NCI-H1092 (cell line): ENCODE results near the gene SUDS3.
A peak's percentile ranks its signal among the peaks of the same experiment; 100 is the strongest.

Experiments used
- DNase-seq: peaks from one replicate; lab custom pipeline; 2025; lab: John Stamatoyannopoulos, UW

Gene SUDS3

GRCh38 chr12:118356809-118357256 lies 19.5 kb upstream of the SUDS3 start:
- no peak for DNase-seq

DNA sequence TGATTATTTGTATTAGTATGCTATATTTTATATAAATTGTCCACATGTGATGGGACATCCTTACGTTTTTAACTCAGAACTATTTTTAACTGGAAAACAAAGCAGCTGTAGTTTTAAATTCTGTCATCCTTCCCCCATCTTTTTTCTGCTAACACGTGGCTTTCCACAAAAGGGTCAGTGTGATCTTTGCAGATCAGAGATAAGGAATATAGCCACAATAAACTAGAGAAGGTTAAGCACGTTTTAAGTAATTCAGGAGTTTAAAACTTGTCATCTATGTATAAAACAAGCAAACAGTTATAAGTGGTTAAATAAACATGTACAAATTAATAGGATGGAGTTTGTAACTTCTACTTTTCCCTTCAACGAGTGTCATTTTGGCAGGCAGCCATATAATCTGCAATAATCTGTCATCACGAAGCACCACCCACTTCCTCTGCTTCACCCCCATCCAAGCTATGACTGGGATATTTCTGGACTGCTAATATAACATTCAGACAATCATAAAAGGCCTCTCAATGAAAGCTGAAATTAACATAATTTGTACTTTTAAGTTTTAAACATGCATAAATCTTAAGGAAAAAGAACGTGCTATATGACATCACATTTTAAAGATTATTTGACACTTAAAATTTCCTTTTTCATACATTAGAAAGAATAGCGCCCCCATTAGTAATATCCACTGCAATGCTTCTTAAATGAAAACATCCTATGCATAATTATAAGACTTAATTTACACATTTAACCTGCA lies 18.9 kb upstream of the SUDS3 start:
- DNase-seq = no peak

DNA sequence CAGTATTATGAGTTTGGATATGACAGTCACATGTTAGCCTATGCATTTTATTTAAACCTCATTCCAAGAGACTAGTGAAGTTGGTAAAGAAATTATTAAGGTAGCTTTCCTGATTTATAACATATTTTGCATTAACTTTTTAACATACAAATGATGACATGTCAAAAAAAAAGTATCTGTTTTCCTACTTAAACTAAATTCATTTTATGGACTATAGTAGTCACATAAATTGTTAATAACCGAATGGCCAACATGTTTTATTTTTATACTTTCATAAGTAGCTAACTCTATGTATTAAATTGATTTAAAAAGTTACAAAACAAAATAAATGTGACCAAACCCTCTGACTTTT lies 18.4 kb upstream of the SUDS3 start:
- no peak for DNase-seq

GRCh38 chr12:118358612-118359540 lies 17.5 kb upstream of the SUDS3 start:
- no peak for DNase-seq

- DNase-seq = no peak
Measured at GRCh38 chr12:118359541-118359915, 16.8 kb upstream of the SUDS3 start.

GRCh38 chr12:118361092-118361404 lies 15.3 kb upstream of the SUDS3 start:
- DNase-seq = no peak

DNA sequence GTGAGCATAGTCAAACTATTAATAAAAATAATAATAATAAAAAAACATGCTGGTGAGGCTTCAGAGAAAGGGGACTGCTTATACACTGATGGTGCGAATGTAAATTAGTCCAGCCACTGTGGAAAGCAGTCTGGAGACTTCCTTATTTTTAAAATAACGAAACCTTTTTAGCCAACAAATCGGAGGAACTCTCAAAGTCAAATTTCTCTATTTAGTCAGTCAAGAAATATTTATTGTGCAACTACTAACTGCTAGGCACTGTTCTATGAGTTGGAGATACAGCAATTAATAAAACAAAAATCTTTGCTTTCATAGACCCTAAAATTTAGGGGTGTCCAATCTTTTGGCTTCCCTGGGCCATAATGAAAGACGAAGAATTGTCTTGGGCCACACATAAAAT lies 14.5 kb upstream of the SUDS3 start:
- DNase-seq = no peak

- no peak for DNase-seq
Measured at GRCh38 chr12:118368821-118369220, 7.5 kb upstream of the SUDS3 start.

DNA sequence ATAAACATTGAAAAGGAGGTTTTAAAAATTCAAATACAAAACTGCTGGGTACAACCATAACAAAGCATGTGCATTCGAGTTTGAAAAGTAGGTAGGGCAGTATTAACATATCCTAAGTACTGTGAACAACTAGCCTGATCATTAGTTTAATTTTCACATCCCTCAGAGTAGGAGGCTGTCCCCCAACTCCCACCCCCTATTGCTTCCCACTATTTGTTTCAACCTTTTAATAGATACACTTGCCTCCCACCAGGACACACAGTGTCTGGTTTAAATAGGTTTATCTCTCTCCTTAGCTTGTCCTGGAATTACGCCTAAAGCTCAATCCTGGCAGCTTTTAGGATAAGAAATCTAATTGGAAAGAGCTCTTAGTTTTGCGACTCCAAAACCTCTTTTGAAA lies 5.8 kb upstream of the SUDS3 start:
- DNase-seq = no peak

DNA sequence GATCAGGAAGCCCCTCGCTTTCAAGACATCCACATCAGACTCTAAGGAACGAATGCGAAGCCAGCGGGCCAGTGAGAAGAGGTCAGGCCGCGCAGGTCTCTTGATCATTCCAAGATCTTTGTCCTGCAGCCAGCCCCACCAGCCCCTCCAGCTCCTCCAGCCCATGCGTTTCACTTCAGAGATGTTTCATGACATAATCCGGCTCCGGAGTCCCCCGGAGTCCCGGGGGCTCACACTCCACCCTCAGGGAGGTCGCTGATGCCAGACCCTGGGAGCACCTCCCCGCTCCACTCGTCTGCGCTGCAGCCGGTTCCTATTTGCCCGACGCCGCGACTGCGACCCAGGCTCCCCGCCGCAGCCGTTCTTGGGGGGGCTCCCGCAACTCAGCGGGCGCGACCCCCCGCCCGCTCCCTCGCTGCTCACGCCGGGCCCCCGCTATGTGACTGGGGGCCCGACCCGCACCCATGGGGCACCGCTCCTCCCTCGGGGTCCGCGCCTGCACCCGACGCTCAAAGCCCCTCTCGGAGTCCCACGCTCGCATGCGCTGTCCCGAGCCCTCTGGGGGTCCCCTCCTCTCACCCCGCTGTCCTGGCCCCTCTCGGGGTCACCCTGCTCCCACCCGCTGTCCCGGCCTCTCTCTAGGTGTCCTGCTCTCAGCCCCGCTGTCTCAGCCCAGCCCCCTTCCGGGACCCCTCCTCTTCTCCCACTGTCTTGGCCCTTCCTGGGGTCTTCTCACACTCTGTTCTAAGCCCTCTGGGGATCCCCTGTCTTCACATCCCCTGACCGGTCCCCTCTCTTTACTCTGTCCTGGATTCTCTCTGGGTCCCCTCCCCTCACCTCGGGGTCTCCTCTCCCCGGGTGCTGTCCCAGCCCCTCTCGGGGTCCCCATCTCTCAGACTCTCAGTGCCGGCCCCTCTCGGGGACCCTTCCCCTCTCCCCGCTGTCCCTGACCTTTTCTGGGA lies 4.8 kb upstream of the SUDS3 start:
- DNase-seq = no peak

- DNase-seq = peak; percentile 93
Measured at GRCh38 chr12:118372541-118373495, 3.5 kb upstream of the SUDS3 start, which contains the start of gene TAOK3. Gene TAOK3 (minus strand): TSS chr12:118372907. CDS start chr12:118255567, 117,340 bp downstream.

DNA sequence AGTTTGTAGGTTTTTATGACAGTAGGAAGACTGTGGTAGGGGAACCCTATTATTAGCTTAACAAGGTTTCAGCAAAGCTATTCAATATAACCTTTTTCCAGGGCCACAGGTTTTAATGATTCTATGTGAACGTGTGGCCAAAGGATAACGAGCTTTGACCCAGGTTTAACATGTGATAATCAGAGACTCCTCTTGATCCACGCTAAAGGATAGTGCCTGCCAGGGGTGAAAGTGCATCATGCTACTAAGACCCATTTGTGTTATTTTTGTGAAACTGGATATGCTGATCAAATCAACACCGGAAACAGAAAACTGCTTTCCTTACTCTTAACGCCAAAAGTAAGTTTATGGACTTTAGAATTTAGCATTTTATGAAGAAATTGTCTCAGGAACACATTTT lies 2.7 kb upstream of the SUDS3 start:
- no peak for DNase-seq

DNA sequence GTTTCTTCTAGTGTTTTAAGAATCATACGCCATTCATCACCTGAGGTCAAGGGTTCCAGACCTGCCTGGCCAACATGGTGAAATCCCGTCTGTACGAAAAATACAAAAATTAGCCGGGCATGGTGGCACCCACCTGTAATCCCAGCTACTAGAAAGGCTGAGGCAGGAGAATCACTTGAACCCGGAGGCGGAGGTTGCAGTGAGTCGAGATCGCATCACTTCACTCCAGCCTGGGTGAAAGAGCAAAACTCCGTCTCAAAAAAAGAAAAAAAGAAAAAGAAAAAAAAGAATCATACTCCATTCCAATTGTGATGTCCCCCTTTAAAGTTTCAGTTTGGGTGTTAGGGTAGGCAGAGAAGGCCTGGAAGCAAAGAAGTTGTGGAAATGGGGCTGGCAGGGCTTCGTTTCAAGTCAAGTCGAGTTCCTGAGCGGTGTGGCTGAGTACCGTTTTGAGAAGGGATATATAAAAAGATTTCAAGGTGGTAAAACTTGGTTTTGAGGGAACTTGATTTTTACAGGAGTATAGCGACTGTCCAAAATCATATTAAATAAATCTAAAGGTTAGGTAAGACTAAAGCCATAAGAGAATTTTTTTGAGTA lies 2.1 kb upstream of the SUDS3 start:
- DNase-seq = no peak

DNA sequence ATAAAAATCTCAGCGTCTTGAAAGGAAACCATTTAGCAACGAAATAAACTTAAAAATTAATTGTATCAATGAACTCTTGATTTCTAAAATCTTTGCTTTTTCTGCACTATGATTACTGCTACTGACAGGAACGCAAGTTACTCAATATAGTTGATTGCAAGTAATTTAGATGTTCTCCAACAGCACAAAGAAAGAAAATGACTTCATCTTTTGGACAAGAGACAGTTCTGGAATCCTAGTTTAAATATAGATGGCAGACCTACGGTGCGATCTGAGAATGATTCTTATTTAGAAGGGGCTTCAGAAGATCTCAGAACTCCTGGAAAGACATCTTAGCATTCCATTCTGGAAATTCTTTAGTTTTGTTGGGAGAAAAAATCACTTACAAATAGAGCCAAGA lies 1.4 kb upstream of the SUDS3 start:
- DNase-seq = no peak

DNA sequence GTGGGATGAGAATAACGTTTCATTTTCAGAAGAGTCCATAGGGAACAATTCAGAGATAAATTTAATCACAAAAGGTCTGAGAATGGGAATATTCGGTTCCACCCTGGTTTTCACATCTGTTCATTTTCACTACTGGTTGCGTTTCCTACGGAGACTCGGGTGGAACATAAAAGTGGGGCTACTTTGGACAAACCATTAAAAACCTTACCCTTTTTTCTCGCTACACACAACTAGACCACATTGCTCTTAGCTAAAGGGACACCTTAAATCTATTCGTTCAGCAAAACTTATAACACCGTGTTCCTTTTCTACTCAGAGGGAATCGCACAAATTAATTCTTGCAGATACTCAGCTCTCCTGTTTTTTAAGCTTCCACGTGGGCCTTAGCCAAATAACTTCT lies 1.0 kb upstream of the SUDS3 start:
- no peak for DNase-seq

- DNase-seq = no peak
Measured at GRCh38 chr12:118377021-118377883, 897 bp downstream of the SUDS3 start.

DNA sequence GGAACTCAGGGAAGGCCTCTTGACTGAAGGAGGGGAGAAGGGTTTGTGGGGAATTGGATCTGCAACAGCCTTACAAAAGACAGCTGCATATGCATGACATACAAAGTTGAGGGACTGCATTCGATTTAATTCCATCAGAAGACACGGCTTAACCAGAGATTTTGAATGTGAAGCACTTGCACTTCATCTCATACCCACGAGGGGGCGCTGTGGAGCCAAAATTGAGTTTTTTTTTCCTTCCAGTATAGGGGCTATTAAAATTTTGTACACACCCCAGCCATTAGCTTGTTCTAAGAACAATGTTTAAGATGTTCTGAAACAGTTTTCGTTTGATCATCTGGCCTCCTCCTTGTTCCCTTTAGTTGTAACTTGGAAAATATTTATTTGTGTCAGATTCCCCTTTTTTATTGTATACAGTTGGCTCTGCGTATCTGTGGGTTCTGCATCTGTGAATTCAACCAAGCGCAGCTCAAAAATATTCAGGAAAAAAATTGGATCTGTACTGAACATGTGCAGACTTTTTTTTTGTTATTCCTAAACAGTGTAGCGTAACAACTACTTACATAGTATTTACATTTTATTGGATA lies 1.6 kb downstream of the SUDS3 start:
- no peak for DNase-seq

DNA sequence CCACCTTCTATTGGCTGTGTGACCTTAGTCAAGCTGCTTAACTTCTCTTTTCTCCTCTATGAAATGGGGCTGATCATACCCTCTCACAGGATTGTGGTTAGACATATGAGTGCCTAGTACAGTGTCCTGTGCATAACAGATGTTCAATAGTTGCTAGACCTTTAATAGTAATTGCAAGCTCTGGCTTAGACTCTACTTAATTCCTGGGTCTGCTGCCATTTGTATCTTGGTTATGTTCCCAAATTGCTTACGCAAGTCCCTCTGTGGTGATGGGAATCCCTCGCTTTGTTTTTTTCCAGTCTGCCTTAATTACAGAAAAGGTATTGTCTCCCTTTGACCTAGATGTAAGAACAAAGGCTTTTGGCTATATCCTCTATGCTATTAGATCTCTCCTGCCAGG lies 15.1 kb downstream of the SUDS3 start:
- DNase-seq = no peak

GRCh38 chr12:118391836-118392235 lies 15.5 kb downstream of the SUDS3 start:
- DNase-seq = no peak
